Esophagus squamous epithelium (tissue), 5 donors: ENCODE data around the gene PDLIM7. TPM values are rescaled to one million over a fixed set of nuclear protein-coding genes. Genes with fewer than 3 reads are reported as not detected.
A peak's percentile ranks its signal among the peaks of the same experiment; 100 is the strongest.

Source experiments
- DNase-seq: peaks from one replicate; lab custom pipeline; 2025; lab: John Stamatoyannopoulos, UW
- H3K27ac ChIP-seq, 4 donors: fragments of 200-600 bp; sonication (generic); one replicate each; pipeline ENCODE4 v1.5.1; 2016 to 2019; ENCODE audit warnings: mild to moderate bottlenecking in 1 of 4
- H3K27me3 ChIP-seq, 4 donors: fragments of 200-600 bp; sonication (generic); 1 replicate in 3 of 4; 2 replicates in 1 of 4; pipeline versions ENCODE4 v1.5.1 to v1.6.0; 2017 to 2021; ENCODE audit warnings: antibody characterized with exemption in 1 of 4
- H3K36me3 ChIP-seq, 3 donors: fragments of 200-600 bp; sonication (generic); one replicate each; pipeline ENCODE4 v1.5.1; 2016 to 2019
- H3K4me1 ChIP-seq, 3 donors: fragments of 200-600 bp; sonication (generic); one replicate each; pipeline ENCODE4 v1.5.1; 2017 to 2019
- H3K4me3 ChIP-seq, 4 donors: fragments of 200-600 bp; sonication (generic); 1 replicate in 3 of 4; 2 replicates in 1 of 4; pipeline ENCODE4 v1.5.1; 2016 to 2019; ENCODE audit warnings: mild to moderate bottlenecking in 2 of 4, moderate library complexity in 1 of 4
- H3K9me3 ChIP-seq, 3 donors: fragments of 200-600 bp; sonication (generic); one replicate each; pipeline ENCODE4 v1.5.1; 2016 to 2019
- POLR2A ChIP-seq, 4 donors: fragments of 450-650 bp; IDR thresholded peaks; one replicate each; pipeline ENCODE4 v1.6.1; 2017; ENCODE audit warnings: antibody characterized with exemption in 4 of 4, mild to moderate bottlenecking in 4 of 4, moderate library complexity in 3 of 4
- WGBS, 2 donors: methylation state at CpG; one replicate each; pipeline ENCODE4 v1.1.5; 2018; 5-methylcytosine and 5-hydroxymethylcytosine counted together
- intact Hi-C: fragments of 100-400 bp; cut with DNase I; formaldehyde crosslinking; loops from one replicate; pipeline ENCODE4 v1.15.0; 2022
- total RNA-seq, 4 donors: library from RNA; depleted of rRNA; stranded (reverse); fragments of >200 nt; gene quantifications; one replicate each; pipeline ENCODE4 v1.1.0, GENCODE V29; 2016
- TF ChIP-seq, protein P1 (sequence below), 6 experiments: fragments of 450-650 bp in 4 of 6; fragments of 200-600 bp in 2 of 6; sonication (generic) in 2 of 6; IDR thresholded peaks; one replicate each; pipeline ENCODE4 v1.5.1; 2016 to 2019; ENCODE audit warnings: antibody characterized with exemption in 6 of 6, mild to moderate bottlenecking in 4 of 6, moderate library complexity in 4 of 6
- donor health status: DM: yes; HTN: yes; CAD: no.

Gene PDLIM7
- total RNA-seq, 4 donors from 2014 or later, result 17.1 to 81.6 (median 33.6) TPM

- DNase-seq, result peak; percentile 63
- Histone ChIP-seq H3K27ac (peak overlapping the region; percentile 68 to 91 (median 80)), H3K27me3 (peaks cover 0 to 30% (median 0%) of the 10 kb centered on the region in 4 donors), H3K36me3 (peaks cover 0 to 18% (median 5%) of the 10 kb centered on the region in 3 donors), H3K4me1 (peaks cover 34 to 71% (median 40%) of the 10 kb centered on the region in 3 donors), H3K4me3 (peak overlapping the region; percentile 43 to 76 (median 60)), H3K9me3 (no peaks in the 10 kb centered on the region)
- TF ChIP-seq, protein P1, sequence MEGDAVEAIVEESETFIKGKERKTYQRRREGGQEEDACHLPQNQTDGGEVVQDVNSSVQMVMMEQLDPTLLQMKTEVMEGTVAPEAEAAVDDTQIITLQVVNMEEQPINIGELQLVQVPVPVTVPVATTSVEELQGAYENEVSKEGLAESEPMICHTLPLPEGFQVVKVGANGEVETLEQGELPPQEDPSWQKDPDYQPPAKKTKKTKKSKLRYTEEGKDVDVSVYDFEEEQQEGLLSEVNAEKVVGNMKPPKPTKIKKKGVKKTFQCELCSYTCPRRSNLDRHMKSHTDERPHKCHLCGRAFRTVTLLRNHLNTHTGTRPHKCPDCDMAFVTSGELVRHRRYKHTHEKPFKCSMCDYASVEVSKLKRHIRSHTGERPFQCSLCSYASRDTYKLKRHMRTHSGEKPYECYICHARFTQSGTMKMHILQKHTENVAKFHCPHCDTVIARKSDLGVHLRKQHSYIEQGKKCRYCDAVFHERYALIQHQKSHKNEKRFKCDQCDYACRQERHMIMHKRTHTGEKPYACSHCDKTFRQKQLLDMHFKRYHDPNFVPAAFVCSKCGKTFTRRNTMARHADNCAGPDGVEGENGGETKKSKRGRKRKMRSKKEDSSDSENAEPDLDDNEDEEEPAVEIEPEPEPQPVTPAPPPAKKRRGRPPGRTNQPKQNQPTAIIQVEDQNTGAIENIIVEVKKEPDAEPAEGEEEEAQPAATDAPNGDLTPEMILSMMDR (IDR thresholded peaks at IDR 0.05), result peak; percentile 96 to 99 (median 98)
- TF ChIP-seq POLR2A (IDR thresholded peaks at IDR 0.05), result no peak
- 0% methylated on average over 11 of the region's 84 CpGs; no CpG with 5 or more reads in 1 of the 2 donors for WGBS, 2 donors
- intact Hi-C loops, result loop anchor here (5.0 to 10.0 kb wide), 2 partner anchors 47 to 140 kb away; partner anchors contain the start of genes F12 and MXD3
Observed at GRCh38 chr5:177454397-177455035, 42.9 kb downstream of the PDLIM7 start.

DNA sequence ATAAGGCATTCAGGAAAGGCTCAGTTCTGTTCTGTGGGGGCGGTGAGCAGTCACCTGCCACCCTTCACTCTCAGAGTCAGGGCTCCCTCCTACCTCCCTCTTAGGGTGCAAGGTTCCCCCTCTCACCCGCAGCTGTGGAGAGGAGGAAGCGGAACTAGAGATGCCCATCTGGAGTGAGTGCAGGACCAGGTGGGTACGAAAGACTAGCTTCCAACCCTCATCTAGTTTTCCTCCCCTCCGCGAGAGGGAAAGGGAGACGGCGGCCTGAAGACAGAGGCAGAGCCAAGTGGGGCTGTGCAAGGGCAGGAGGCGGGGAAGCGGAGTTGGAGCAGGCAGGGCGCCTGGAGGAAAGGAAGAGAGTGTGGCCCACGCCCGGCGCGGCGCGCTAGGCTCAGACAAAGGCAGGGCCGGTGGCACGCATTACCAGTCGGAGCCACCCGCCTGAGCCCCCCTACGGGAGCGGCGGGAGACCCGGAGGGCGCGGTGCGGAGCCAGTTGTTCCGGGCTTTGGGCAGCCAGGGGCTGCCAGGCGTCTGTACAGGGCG lies 43.5 kb downstream of the PDLIM7 start:
- Histone ChIP-seq H3K4me1 (peaks cover 39 to 77% (median 45%) of the 10 kb centered on the region in 3 donors), H3K27ac (peak overlapping the region; percentile 68 to 91 (median 80)), H3K36me3 (peaks cover 0 to 12% (median 4%) of the 10 kb centered on the region in 3 donors), H3K9me3 (no peaks in the 10 kb centered on the region), H3K27me3 (peaks cover 0 to 36% (median 0%) of the 10 kb centered on the region in 4 donors), H3K4me3 (peak overlapping the region; percentile 43 to 76 (median 60))
- intact Hi-C loops, result loop anchor here (5.0 to 10.0 kb wide), 2 partner anchors 47 to 139 kb away; partner anchors contain the start of genes F12 and MXD3
- TF ChIP-seq POLR2A (IDR thresholded peaks at IDR 0.05), result no peak
- TF ChIP-seq, protein P1 (IDR thresholded peaks at IDR 0.05), result no peak
- WGBS, 2 donors, result 6 to 13% methylated on average over 13 to 15 of the region's 31 CpGs
- DNase-seq, result no peak

DNA sequence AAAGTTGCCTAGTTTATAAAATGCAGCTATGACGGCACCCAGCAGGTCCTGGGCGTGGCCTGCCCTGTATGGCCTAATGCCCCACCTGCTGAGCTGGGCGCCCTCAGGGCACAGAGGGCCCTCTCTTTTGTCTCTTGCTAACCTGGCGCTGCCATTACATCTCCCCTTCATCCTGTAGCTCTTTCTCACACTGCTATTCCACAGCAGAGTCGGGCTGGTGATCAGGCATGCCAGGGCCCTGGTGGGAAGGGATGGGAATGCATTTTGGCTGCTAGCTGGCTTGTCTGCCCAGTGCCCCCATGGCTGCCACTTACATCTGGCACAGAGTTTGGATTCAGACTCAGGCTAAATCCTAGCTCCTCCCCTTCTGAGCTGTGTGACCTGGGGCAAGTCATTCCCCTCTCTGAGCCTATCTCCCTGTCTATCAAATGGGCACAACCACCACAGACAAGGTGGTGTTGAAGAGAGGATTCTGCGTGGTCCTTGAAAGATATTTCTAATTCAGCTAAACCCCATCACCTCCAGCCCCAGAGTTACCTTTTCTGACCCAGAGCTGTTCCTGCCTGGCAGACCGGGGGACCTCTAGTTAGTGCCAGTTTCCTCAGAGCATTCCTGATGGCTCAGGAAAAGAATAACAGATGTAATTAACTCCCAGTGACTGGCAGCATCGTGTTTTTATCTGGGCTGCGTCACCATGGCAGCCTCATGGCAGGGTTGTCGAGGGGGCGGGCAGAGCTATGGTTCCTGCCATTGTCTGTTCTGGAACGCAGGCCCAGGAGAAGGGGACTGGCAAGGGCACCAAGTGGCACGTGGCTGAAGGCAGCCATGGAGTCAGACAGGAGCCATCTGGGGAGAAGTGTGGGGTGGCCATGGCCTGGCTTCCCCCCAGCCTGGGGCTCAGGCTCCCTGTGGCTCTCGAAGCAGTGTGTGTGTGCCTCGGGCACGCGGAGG lies 44.4 kb downstream of the PDLIM7 start:
- peaks cover 42 to 85% (median 48%) of the 10 kb centered on the region in 3 donors for H3K4me1 ChIP-seq
- no peak overlapping the region for H3K4me3 ChIP-seq
- H3K27ac ChIP-seq, result peak overlapping the region in 3 of 4 donors; percentile 68 to 91 (median 77)
- intact Hi-C loops, result loop anchor here (5.0 to 10.0 kb wide), 2 partner anchors 46 to 138 kb away; partner anchors contain the start of genes F12 and MXD3
- no peak for DNase-seq
- H3K27me3 ChIP-seq, result peaks cover 0 to 46% (median 0%) of the 10 kb centered on the region in 4 donors
- 45 to 61% methylated on average over 12 of the region's 17 CpGs for WGBS, 2 donors
- TF ChIP-seq, protein P1 (IDR thresholded peaks at IDR 0.05), result peak in 2 of 6 experiments; percentile 7 to 34
- TF ChIP-seq POLR2A (IDR thresholded peaks at IDR 0.05), result no peak
- H3K36me3 ChIP-seq, result peaks cover 0 to 3% (median 0%) of the 10 kb centered on the region in 3 donors
- H3K9me3 ChIP-seq, result no peaks in the 10 kb centered on the region

GRCh38 chr5:177450667-177451424 lies 46.6 kb downstream of the PDLIM7 start:
- no peaks in the 10 kb centered on the region for H3K9me3 ChIP-seq
- peaks cover 0 to 62% (median 0%) of the 10 kb centered on the region in 4 donors for H3K27me3 ChIP-seq
- no peak for DNase-seq
- TF ChIP-seq, protein P1 (IDR thresholded peaks at IDR 0.05), result no peak
- TF ChIP-seq POLR2A (IDR thresholded peaks at IDR 0.05), result no peak
- H3K36me3 ChIP-seq, result no peaks in the 10 kb centered on the region
- H3K27ac ChIP-seq, result no peak overlapping the region
- intact Hi-C loops, result loop anchor here (5.0 to 10.0 kb wide), 2 partner anchors 44 to 136 kb away; partner anchors contain the start of genes F12 and MXD3
- peaks cover 43 to 87% (median 56%) of the 10 kb centered on the region in 3 donors for H3K4me1 ChIP-seq
- no peak overlapping the region for H3K4me3 ChIP-seq
- WGBS, 2 donors, result 89 to 92% methylated on average over 5 to 6 of the region's 10 CpGs
